HepG2 (cell line): ENCODE data around the gene MYL6. TPM values are rescaled to one million over a fixed set of nuclear protein-coding genes. Genes with fewer than 3 reads are reported as not detected.

Experiments used
- IKZF1 ChIP-seq: fragments of 450-650 bp; IDR thresholded peaks from 2 replicates; pipeline ENCODE4 v1.7.1; 2016
- ISL2 ChIP-seq: sonication (generic); formaldehyde crosslinking; IDR thresholded peaks from 2 replicates; pipeline ENCODE4 v1.5.0; 2020; ENCODE audit warnings: missing genetic modification reagents
- LRRFIP1 ChIP-seq: sonication (generic); formaldehyde crosslinking; conservative IDR thresholded peaks from 2 replicates; pipeline ENCODE4 v1.4.0; 2020; ENCODE audit warnings: missing genetic modification reagents
- MXI1 ChIP-seq: IDR thresholded peaks from 3 replicates; pipeline ENCODE4 v1.6.1; 2012; ENCODE audit warnings: low read depth, low read length, inconsistent platforms, borderline replicate concordance
- MZF1 ChIP-seq: sonication (generic); formaldehyde crosslinking; IDR thresholded peaks from 2 replicates; pipeline ENCODE4 v1.8.1; 2023; ENCODE audit warnings: mild to moderate bottlenecking, missing genetic modification reagents, borderline replicate concordance
- NR3C1 ChIP-seq: sonication (generic); formaldehyde crosslinking; IDR thresholded peaks from 2 replicates; pipeline ENCODE4 v1.4.0; 2020; ENCODE audit warnings: missing genetic modification reagents
- PRPF4 ChIP-seq: fragments of 200-400 bp; formaldehyde crosslinking; IDR thresholded peaks from 2 replicates; pipeline ENCODE4 v1.6.1; 2016; ENCODE audit warnings: low read length, low read depth; ENCODE audit not compliant: poor library complexity, severe bottlenecking
- RAD21 ChIP-seq: fragments of 450-650 bp; formaldehyde crosslinking; IDR thresholded peaks from 2 replicates; pipeline ENCODE4 v1.5.0; 2020; ENCODE audit warnings: mild to moderate bottlenecking
- REPIN1 ChIP-seq: sonication (generic); formaldehyde crosslinking; IDR thresholded peaks from 2 replicates; pipeline ENCODE4 v1.8.0; 2022; ENCODE audit warnings: missing genetic modification reagents, low read depth, mild to moderate bottlenecking, borderline replicate concordance
- SNRNP70 ChIP-seq: fragments of 200-400 bp; formaldehyde crosslinking; IDR thresholded peaks from 2 replicates; pipeline ENCODE4 v1.6.1; 2017; ENCODE audit warnings: mild to moderate bottlenecking, low read depth, low read length, moderate library complexity
- SSRP1 ChIP-seq: IDR thresholded peaks from 2 replicates; pipeline ENCODE4 v1.6.1; 2016; ENCODE audit warnings: control low read depth
- ZBTB21 ChIP-seq: sonication (generic); formaldehyde crosslinking; IDR thresholded peaks from 2 replicates; pipeline ENCODE4 v1.4.0; 2020; ENCODE audit warnings: missing genetic modification reagents
- ZFP36 ChIP-seq: fragments of 150-350 bp; IDR thresholded peaks from 2 replicates; pipeline ENCODE4 v1.6.1; 2018; ENCODE audit warnings: borderline replicate concordance, low read length, low read depth; ENCODE audit not compliant: partially characterized antibody
- ZFYVE20 ChIP-seq: sonication (generic); formaldehyde crosslinking; IDR thresholded peaks from 2 replicates; pipeline ENCODE4 v1.8.0; 2023; ENCODE audit warnings: low read depth, mild to moderate bottlenecking, moderate library complexity, missing genetic modification reagents, borderline replicate concordance
- ZNF580 ChIP-seq: IDR thresholded peaks from 2 replicates; pipeline ENCODE4 v1.6.1; 2016; ENCODE audit warnings: low read depth, borderline replicate concordance
- ZNF678 ChIP-seq: sonication (generic); formaldehyde crosslinking; IDR thresholded peaks from 2 replicates; pipeline ENCODE4 v1.4.0; 2020; ENCODE audit warnings: mild to moderate bottlenecking, missing genetic modification reagents
- ZUFSP ChIP-seq: sonication (generic); formaldehyde crosslinking; IDR thresholded peaks from 2 replicates; pipeline ENCODE4 v1.9.0; 2021; ENCODE audit warnings: missing genetic modification reagents, mild to moderate bottlenecking, borderline replicate concordance
- polyA plus RNA-seq, 8 experiments: library from polyadenylated mRNA; depleted of rRNA in 3 of 8; stranded (reverse) in 7 of 8; unstranded in 1 of 8; fragments of >200 nt; fragmentation: Illumina TruSeq in 4 of 8; extraction: Trizol in 4 of 8; gene quantifications; 2 replicates each; pipeline versions ENCODE4 v1.2.1 to v1.2.3, GENCODE V29; 2011 to 2016; ENCODE audit warnings: low read depth in 4 of 8, missing spikeins in 1 of 8, mixed read lengths in 1 of 8; ENCODE audit not compliant: insufficient read depth in 1 of 8
- total RNA-seq, 5 experiments: library from RNA; depleted of rRNA; stranded (reverse); fragments of >200 nt; fragmentation: Illumina TruSeq; extraction: Trizol; gene quantifications; 2 replicates each; pipeline ENCODE4 v1.2.3, GENCODE V29; 2016; ENCODE audit warnings: low read depth in 1 of 5
- TF ChIP-seq, protein P1 (sequence below): sonication (generic); formaldehyde crosslinking; IDR thresholded peaks from 2 replicates; pipeline ENCODE4 v1.4.0; 2020; ENCODE audit warnings: missing genetic modification reagents, borderline replicate concordance

Gene MYL6
- total and polyA plus RNA-seq, 2 of the 13 experiments (the other 11 are each of a cell fraction or from before 2014, with no cell fraction given): 1,127 to 1,192 TPM

DNA sequence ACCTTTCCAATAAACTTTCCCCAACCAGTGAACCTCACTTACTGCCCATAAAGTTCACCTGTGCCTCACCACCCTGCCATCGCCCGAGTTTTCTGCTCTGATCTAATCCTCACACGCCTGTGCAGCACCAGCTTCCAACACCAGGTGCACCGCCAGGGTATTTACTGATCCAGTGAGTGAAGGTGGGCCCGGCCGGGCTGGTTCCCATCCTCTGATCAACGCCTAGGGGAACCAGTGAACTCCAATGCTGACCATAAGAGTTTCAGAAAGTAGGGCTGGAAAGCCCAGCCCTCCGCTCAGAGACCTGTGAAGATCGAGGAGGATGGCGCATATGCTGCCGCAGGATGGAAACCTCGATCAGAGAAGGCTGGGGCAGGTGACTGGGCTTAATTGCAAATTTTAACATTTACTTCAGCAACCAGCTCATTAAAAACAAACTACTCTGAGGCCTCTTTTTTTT, 6.5 kb upstream of the MYL6 start (continued):
- no peak for TF ChIP-seq ZUFSP
- TF ChIP-seq ZNF678 (CRISPR knock-in tag): no peak
- no peak for TF ChIP-seq ZBTB21 (CRISPR knock-in tag)
- no peak for TF ChIP-seq SNRNP70
- TF ChIP-seq, protein P1, sequence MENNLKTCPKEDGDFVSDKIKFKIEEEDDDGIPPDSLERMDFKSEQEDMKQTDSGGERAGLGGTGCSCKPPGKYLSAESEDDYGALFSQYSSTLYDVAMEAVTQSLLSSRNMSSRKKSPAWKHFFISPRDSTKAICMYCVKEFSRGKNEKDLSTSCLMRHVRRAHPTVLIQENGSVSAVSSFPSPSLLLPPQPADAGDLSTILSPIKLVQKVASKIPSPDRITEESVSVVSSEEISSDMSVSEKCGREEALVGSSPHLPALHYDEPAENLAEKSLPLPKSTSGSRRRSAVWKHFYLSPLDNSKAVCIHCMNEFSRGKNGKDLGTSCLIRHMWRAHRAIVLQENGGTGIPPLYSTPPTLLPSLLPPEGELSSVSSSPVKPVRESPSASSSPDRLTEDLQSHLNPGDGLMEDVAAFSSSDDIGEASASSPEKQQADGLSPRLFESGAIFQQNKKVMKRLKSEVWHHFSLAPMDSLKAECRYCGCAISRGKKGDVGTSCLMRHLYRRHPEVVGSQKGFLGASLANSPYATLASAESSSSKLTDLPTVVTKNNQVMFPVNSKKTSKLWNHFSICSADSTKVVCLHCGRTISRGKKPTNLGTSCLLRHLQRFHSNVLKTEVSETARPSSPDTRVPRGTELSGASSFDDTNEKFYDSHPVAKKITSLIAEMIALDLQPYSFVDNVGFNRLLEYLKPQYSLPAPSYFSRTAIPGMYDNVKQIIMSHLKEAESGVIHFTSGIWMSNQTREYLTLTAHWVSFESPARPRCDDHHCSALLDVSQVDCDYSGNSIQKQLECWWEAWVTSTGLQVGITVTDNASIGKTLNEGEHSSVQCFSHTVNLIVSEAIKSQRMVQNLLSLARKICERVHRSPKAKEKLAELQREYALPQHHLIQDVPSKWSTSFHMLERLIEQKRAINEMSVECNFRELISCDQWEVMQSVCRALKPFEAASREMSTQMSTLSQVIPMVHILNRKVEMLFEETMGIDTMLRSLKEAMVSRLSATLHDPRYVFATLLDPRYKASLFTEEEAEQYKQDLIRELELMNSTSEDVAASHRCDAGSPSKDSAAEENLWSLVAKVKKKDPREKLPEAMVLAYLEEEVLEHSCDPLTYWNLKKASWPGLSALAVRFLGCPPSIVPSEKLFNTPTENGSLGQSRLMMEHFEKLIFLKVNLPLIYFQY (CRISPR knock-in tag): no peak
- no peak for TF ChIP-seq ZNF580 (CRISPR knock-in tag)
- no peak for TF ChIP-seq MZF1 (CRISPR knock-in tag)
- no peak for TF ChIP-seq NR3C1 (CRISPR knock-in tag)
- peak; percentile 65; the same call in 1 of the 2 replicates for TF ChIP-seq REPIN1
- TF ChIP-seq MXI1: no peak
- 0 out of 2 replicates have a peak, but pooled peaks have one; percentile 6 for TF ChIP-seq ISL2 (CRISPR knock-in tag)
- TF ChIP-seq SSRP1 (CRISPR knock-in tag): no peak
- TF ChIP-seq ZFP36: no peak
- no peak for TF ChIP-seq IKZF1
- 0 out of 2 replicates have a peak, but pooled peaks have one; percentile 29 for TF ChIP-seq RAD21 (CRISPR knock-in tag)
- TF ChIP-seq PRPF4: no peak
- TF ChIP-seq LRRFIP1: no peak
- no peak for TF ChIP-seq ZFYVE20 (CRISPR knock-in tag)
